ENCODE measurements around the gene LPCAT3. TPM values are rescaled to one million over a fixed set of nuclear protein-coding genes. Genes with fewer than 3 reads are reported as not detected.

LPCAT3 gene
- total RNA-seq, 1 donor from 2014 or later, result 7.9 TPM

- Histone ChIP-seq H3K4me3 (ENCODE audit: low read depth, low read length) (no peak overlapping the region), H3K36me3 (ENCODE audit: control insufficient read depth, insufficient read depth, low read length) (peaks cover 15% of the 10 kb centered on the region), H3K27me3 (ENCODE audit: control insufficient read depth, insufficient read depth, low read length) (no peaks in the 10 kb centered on the region)
- FAIRE-seq, result no peak
- no peak for TF ChIP-seq CTCF (IDR thresholded peaks at IDR 0.05; ENCODE audit: insufficient read depth, low read length, severe bottlenecking)
- DNase-seq (ENCODE audit: low read depth), result no peak
These were observed 44.1 kb downstream of the LPCAT3 start for GRCh38 chr12:6974180-6974579.

- DNase-seq (ENCODE audit: low read depth) (no peak), FAIRE-seq (no peak)
- H3K4me3 ChIP-seq (ENCODE audit: low read depth, low read length), result peak overlapping the region; percentile 95
- H3K27me3 ChIP-seq (ENCODE audit: control insufficient read depth, insufficient read depth, low read length), result no peaks in the 10 kb centered on the region
- no peak for TF ChIP-seq CTCF (IDR thresholded peaks at IDR 0.05; ENCODE audit: insufficient read depth, low read length, severe bottlenecking)
- H3K36me3 ChIP-seq (ENCODE audit: control insufficient read depth, insufficient read depth, low read length), result peaks cover 20% of the 10 kb centered on the region
These were observed 48.2 kb downstream of the LPCAT3 start for GRCh38 chr12:6970096-6970527.

GRCh38 chr12:6968426-6968825 lies 49.9 kb downstream of the LPCAT3 start:
- Histone ChIP-seq H3K36me3 (ENCODE audit: control insufficient read depth, insufficient read depth, low read length) (peaks cover 21% of the 10 kb centered on the region), H3K27me3 (ENCODE audit: control insufficient read depth, insufficient read depth, low read length) (no peaks in the 10 kb centered on the region), H3K4me3 (ENCODE audit: low read depth, low read length) (no peak overlapping the region)
- no peak for FAIRE-seq
- no peak for TF ChIP-seq CTCF (IDR thresholded peaks at IDR 0.05; ENCODE audit: insufficient read depth, low read length, severe bottlenecking)
- DNase-seq (ENCODE audit: low read depth), result no peak

GRCh38 chr12:6967651-6968100 lies 50.6 kb downstream of the LPCAT3 start:
- FAIRE-seq, result no peak
- H3K27me3 ChIP-seq (ENCODE audit: control insufficient read depth, insufficient read depth, low read length), result no peaks in the 10 kb centered on the region
- TF ChIP-seq CTCF (IDR thresholded peaks at IDR 0.05; ENCODE audit: insufficient read depth, low read length, severe bottlenecking), result no peak
- no peak for DNase-seq (ENCODE audit: low read depth)
- peaks cover 21% of the 10 kb centered on the region for H3K36me3 ChIP-seq (ENCODE audit: control insufficient read depth, insufficient read depth, low read length)
- no peak overlapping the region for H3K4me3 ChIP-seq (ENCODE audit: low read depth, low read length)

GRCh38 chr12:6966351-6966750 lies 51.9 kb downstream of the LPCAT3 start:
- no peaks in the 10 kb centered on the region for H3K27me3 ChIP-seq (ENCODE audit: control insufficient read depth, insufficient read depth, low read length)
- FAIRE-seq (no peak), DNase-seq (ENCODE audit: low read depth) (no peak)
- TF ChIP-seq CTCF (IDR thresholded peaks at IDR 0.05; ENCODE audit: insufficient read depth, low read length, severe bottlenecking), result no peak
- H3K36me3 ChIP-seq (ENCODE audit: control insufficient read depth, insufficient read depth, low read length), result peaks cover 21% of the 10 kb centered on the region
- no peak overlapping the region for H3K4me3 ChIP-seq (ENCODE audit: low read depth, low read length)

GRCh38 chr12:6965714-6966113 lies 52.6 kb downstream of the LPCAT3 start:
- Histone ChIP-seq H3K27me3 (ENCODE audit: control insufficient read depth, insufficient read depth, low read length) (no peaks in the 10 kb centered on the region), H3K4me3 (ENCODE audit: low read depth, low read length) (no peak overlapping the region), H3K36me3 (ENCODE audit: control insufficient read depth, insufficient read depth, low read length) (peaks cover 22% of the 10 kb centered on the region)
- FAIRE-seq (no peak), DNase-seq (ENCODE audit: low read depth) (no peak)
- TF ChIP-seq CTCF (IDR thresholded peaks at IDR 0.05; ENCODE audit: insufficient read depth, low read length, severe bottlenecking), result no peak
